NCI-H2196 treated with DMSO at 0.1 percent for 48 hours (cell line): ENCODE data around the gene CIART.
A peak's percentile ranks its signal among the peaks of the same experiment; 100 is the strongest.
"Not testable (repeated sequence)": the region's sequence is repeated elsewhere in the genome, so short reads cannot be mapped to it uniquely, and the experiment has no call there.

Experiments
- DNase-seq: peaks from one replicate; lab custom pipeline; 2025; ENCODE audit not compliant: unreplicated experiment; lab: John Stamatoyannopoulos, UW

The CIART gene, protein sequence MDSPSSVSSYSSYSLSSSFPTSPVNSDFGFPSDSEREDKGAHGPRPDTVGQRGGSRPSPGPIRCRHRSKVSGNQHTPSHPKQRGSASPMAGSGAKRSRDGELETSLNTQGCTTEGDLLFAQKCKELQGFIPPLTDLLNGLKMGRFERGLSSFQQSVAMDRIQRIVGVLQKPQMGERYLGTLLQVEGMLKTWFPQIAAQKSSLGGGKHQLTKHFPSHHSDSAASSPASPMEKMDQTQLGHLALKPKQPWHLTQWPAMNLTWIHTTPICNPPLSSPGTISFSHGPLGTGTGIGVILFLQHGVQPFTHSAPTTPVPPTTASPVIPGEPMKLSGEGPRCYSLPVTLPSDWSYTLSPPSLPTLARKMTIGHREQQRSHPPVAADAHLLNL

GRCh38 chr1:150281758-150282557 is at the start of gene CIART:
CIART (plus strand) TSS chr1:150282554; CDS start chr1:150283268, 714 bp downstream.
- peak; percentile 99 for DNase-seq

GRCh38 chr1:150232921-150233320 is 49.4 kb upstream of the CIART start:
- DNase-seq, result not testable (repeated sequence)

- DNase-seq, result no peak
Measured at GRCh38 chr1:150233359-150234308, 48.7 kb upstream of the CIART start.

DNA sequence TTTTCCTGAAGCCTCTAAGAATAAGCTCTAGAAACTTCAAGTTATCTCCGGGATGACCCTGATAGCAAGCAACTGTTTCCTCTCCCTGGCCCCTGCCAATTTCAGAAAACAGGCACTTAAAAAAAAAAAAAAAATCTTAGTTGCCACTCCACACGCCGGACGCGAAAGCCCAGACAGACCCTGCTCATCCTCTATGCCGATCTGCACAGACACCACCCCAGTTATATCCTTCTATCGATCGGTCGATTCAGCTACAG is 48.1 kb upstream of the CIART start:
- DNase-seq, result no peak

DNA sequence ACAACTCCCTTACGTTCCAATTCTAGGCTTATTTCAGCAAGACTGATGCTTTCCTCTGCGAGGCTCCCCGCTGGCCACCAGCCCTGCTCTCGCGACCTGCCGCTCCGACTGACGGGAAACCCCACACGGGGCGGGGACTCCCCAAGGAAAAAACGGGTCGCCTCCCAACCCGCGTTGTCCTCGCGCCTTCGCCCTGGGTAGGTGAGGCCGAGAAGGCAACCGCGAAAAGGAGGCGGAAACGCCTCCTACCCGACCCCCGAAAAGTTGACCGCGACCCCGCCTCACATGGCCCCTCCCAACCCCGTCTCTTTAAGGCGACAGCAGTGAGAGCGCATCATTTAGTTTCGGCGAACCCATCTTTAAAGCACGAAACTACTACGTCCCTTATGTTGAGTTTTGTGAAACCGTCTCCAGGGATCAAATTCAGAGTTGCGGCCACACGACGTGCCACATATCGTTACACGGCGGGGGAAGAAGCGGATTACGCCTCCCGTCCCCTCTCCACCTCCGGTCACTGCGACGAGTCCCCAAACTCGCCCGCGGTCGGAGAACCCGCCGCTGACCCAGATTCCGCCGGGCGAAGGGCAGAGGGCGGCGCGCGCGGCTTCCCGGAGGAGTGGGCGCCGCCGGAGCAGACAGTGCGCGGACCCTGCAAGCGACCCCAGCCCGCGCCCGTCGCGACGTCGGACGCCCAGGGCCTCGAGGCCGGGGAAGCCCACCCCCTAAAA is 47.6 kb upstream of the CIART start:
- peak; percentile 24 for DNase-seq

DNA sequence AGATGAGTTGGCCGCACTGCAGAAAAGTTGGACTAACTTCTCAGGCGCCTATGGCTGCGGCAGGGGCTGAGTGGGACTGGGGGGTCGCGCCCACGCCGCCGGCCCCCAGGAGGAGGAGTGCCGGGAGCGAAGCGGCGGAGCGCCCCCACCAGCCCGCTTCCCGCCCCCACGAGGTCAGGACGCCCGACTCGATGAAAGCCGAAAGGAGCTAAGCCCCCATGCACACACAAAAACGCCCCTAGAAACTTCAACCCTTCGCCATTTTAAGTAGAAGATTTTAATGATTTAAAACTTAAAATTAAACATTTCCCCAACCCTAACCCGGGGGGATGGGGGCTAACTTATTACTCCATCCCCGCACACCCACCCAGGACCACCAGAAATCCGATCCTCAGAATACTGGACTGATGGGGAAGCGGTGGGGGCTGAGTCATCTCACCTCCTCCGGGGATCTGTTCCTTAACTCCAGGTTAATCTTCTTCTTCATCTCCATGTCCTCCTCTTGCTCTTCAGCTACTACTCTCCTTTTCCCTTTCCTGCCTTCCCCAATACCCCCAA is 47.0 kb upstream of the CIART start:
- no peak for DNase-seq

DNA sequence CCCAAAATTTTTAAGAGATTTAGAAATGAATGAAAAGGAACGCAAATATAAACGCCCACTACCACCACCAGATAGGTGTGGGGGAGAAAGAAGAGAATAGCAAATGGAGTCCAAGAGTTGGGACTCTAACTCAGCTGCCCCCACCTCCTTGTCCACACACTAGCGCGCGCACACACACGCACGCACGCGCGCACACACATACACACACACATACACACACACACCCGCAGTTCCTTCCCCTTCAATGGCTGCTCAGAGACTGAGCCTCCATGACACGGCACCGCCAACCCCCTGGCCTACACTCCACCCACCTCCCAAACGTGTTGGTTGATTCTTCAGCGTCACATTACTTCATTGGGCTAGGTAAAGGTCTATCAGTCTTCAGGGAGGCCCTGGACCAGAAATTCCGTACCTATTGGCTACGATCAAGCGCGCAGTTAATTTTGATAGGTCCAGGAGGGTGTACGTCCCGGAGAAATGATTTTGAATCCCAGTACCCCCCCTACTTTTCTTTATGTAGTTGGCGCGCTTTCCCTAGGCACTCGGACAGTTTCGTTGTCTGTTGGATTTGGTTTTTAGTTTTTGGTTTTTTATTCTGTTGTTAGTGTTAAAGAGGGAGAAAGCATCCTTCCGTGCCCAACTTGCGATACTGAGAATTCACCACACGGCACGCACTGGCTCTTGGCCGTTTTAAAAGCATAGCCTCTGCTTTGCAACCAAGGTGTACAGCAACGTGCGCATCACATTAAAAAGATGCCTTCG is 46.3 kb upstream of the CIART start, which contains the start of gene ANP32E:
TSS of gene ANP32E (minus strand) at position 261 of the 762 bp plus-strand sequence. CDS start 326 bp downstream, outside the sequence.
- DNase-seq, result peak; percentile 99

DNA sequence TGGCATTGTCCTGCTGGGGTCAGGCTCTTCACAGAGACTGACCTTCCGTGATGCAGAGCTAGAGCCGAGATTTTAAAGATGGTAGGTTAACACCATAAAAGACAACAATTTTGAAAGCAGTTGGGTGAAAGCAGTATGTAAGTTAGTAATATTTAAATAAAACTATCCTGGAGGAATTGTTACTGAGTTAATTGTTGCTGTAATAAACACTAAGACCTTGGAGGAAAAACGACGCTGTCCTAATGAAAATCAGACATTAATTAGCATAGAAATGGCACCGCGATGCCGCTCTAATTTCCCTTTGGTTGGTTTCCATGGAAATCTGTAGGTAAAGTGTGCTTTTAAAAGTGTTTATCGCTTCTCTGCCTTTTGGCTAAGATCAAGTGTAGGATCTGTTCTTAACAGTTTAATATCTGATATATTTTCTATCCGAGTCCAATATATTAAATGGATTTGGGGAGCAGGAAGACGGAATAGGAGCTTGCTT is 45.7 kb upstream of the CIART start:
- no peak for DNase-seq

GRCh38 chr1:150237176-150237575 is 45.2 kb upstream of the CIART start:
- not testable (repeated sequence) for DNase-seq

DNA sequence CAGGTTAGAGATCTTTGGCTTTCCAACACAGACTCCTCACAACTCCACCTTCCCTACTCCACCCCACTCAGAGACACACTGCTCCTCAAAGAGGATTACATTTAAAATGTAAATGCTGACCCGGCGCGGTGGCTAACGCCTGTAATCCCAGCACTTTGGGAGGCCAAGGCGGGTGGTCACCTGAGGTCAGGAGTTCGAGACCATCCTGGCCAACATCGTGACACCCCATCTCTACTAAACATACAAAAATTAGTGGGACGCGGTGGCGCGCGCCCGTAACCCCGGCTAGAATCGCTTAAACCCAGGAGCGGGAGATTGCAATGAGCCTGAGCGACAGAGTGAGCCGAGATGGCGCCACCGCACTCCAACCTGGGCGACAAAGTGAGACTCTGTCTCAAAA is 44.6 kb upstream of the CIART start:
- no peak for DNase-seq

DNA sequence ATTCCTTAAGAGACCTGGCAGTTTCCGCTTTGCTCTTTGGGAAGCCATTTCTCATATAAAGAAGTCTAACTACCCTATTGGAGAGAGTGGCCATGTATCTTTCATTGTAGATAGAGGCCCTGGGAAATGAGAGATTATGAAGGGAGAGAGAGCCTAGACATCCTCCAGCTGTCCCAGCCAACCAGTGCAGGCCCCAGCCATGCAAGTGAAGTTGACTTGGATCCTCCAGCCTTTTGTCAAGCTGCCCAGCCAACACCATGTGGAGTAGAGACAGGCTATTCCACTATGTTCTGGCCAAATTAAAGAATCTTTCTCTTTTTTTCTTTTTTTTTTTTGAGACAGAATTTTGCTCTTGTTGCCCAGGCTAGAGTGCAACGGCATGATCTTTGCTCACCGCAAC is 39.4 kb upstream of the CIART start:
- no peak for DNase-seq

GRCh38 chr1:150249936-150250335 is 32.4 kb upstream of the CIART start:
- DNase-seq, result no peak

GRCh38 chr1:150256198-150256553 is 26.2 kb upstream of the CIART start:
- no peak for DNase-seq

DNA sequence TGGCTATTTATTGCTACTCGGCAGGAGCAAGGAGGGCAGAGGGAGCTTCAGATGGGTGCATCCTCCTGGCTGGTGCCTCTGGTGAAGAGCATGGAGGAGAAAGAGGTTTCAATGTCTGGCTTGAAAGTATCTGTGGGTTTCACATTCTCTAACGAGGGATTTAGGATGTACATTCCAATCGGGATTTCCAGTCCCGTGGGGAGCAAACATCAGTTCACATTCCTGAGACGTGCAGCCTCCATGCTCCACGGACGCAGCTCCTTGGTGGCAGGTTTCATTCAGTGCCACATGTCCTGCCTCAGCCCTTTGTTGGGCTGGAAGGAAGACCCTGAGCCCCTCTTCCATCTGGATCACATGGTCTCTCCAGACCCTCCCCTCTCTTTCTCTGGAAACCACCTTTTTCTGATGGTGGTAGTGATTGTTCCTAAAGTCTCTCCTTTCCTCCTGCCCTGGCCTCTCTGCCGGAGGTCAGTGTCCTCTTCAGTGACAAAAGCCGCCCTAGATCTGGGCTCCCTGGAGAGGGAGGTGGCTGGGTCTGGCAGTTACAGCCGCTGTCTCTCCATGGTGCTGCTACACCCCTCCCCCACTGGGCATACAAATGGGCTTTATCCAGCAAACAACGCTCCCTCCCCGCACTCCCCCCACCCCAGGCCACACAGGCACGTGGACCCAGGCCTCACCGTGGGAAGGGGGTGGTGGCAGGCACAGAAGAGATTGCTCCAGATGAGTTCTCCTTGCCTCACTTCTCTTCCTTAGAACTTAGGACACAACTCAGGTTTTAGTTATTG is 25.6 kb upstream of the CIART start:
- DNase-seq, result no peak

GRCh38 chr1:150257624-150258585 is 24.4 kb upstream of the CIART start, which contains the start of gene CA14:
CA14 (plus strand) TSS chr1:150257774; CDS start chr1:150258129, 355 bp downstream.
- no peak for DNase-seq

- no peak for DNase-seq
Measured at GRCh38 chr1:150259217-150259616, 23.1 kb upstream of the CIART start.
